ENCODE data around the gene LAMB1. TPM values are rescaled to one million over a fixed set of nuclear protein-coding genes. Genes with fewer than 3 reads are reported as not detected.
"Not testable (repeated sequence)": the region's sequence is repeated elsewhere in the genome, so short reads cannot be mapped to it uniquely, and the experiment has no call there.

LAMB1 gene
- total RNA-seq, 2 experiments from 2014 or later = not detected

- Mint-ChIP-seq H3K9me3 (no peaks in the 10 kb centered on the region), H3K36me3 (ENCODE audit: low read depth) (peaks cover 70% of the 10 kb centered on the region), H3K27me3 (no peaks in the 10 kb centered on the region), H3K4me1 (ENCODE audit: low read depth) (peaks cover 44% of the 10 kb centered on the region), H3K4me3 (no peak overlapping the region), H3K27ac (no peak overlapping the region)
- ChIA-PET POLR2A (no interaction called here), CTCF (no interaction called here)
- no peak for TF ChIP-seq CTCF (IDR thresholded peaks at IDR 0.05)
- peaks cover 6% of the 10 kb centered on the region for H3K4me1 ChIP-seq (ENCODE audit: insufficient read depth, low read length)
- intact Hi-C loops (cut with DNase I, micrococcal nuclease) = no loop called here
- H3K9me3 ChIP-seq (ENCODE audit: control insufficient read depth in 1 of 2, insufficient read depth in 1 of 2, low read length in 2 of 2) = no peaks in the 10 kb centered on the region
- peaks cover 3% of the 10 kb centered on the region for H3K36me3 ChIP-seq (ENCODE audit: insufficient read depth, low read length)
- H3K27me3 ChIP-seq (ENCODE audit: control insufficient read depth in 1 of 2, insufficient read depth in 2 of 2, low read length in 2 of 2) = no peaks in the 10 kb centered on the region
- H3K27ac ChIP-seq (ENCODE audit: low read depth in 1 of 2, low read length in 2 of 2) = no peak overlapping the region
- no peak overlapping the region for H3K4me3 ChIP-seq (ENCODE audit: low read length)
- DNase-seq (no peak), ATAC-seq (ENCODE audit: poor library complexity) (no peak)
Measured at GRCh38 chr7:107926481-107926880, 76.5 kb downstream of the LAMB1 start.

GRCh38 chr7:107924841-107925504, 78.0 kb downstream of the LAMB1 start:
- Mint-ChIP-seq H3K4me1 (ENCODE audit: low read depth) (peaks cover 54% of the 10 kb centered on the region), H3K36me3 (ENCODE audit: low read depth) (peaks cover 81% of the 10 kb centered on the region), H3K27me3 (no peaks in the 10 kb centered on the region), H3K27ac (peak overlapping the region; percentile 3), H3K4me3 (peak overlapping the region; percentile 5), H3K9me3 (no peaks in the 10 kb centered on the region)
- Histone ChIP-seq H3K27me3 (ENCODE audit: control insufficient read depth in 1 of 2, insufficient read depth in 2 of 2, low read length in 2 of 2) (no peaks in the 10 kb centered on the region), H3K27ac (ENCODE audit: low read depth in 1 of 2, low read length in 2 of 2) (no peak overlapping the region), H3K4me3 (ENCODE audit: low read length) (no peak overlapping the region), H3K9me3 (ENCODE audit: control insufficient read depth in 1 of 2, insufficient read depth in 1 of 2, low read length in 2 of 2) (no peaks in the 10 kb centered on the region), H3K4me1 (ENCODE audit: insufficient read depth, low read length) (peaks cover 6% of the 10 kb centered on the region), H3K36me3 (ENCODE audit: insufficient read depth, low read length) (peaks cover 12% of the 10 kb centered on the region)
- no peak for TF ChIP-seq CTCF (IDR thresholded peaks at IDR 0.05)
- POLR2A ChIA-PET = no interaction called here
- peak in 2 of 14 experiments; percentile 17 to 23 for DNase-seq
- peak; percentile 43 for ATAC-seq (ENCODE audit: poor library complexity)
- intact Hi-C loops (cut with DNase I, micrococcal nuclease) = loop anchor here in 1 of 2 experiments (2.0 kb wide), 1 partner anchor 14 kb away; no protein-coding TSS in a partner anchor
- CTCF ChIA-PET = no interaction called here

- intact Hi-C loops (cut with DNase I, micrococcal nuclease) = no loop called here
- ATAC-seq (ENCODE audit: poor library complexity) (no peak), DNase-seq (no peak)
- H3K27me3 Mint-ChIP-seq = no peaks in the 10 kb centered on the region
- H3K36me3 Mint-ChIP-seq (ENCODE audit: low read depth) = peaks cover 89% of the 10 kb centered on the region
- no peak overlapping the region for H3K27ac Mint-ChIP-seq
- ChIA-PET CTCF (no interaction called here), POLR2A (no interaction called here)
- H3K4me3 Mint-ChIP-seq = no peak overlapping the region
- H3K4me3 ChIP-seq (ENCODE audit: low read length) = no peak overlapping the region
- H3K4me1 Mint-ChIP-seq (ENCODE audit: low read depth) = peaks cover 60% of the 10 kb centered on the region
- H3K9me3 ChIP-seq (ENCODE audit: control insufficient read depth in 1 of 2, insufficient read depth in 1 of 2, low read length in 2 of 2) = no peaks in the 10 kb centered on the region
- peaks cover 33% of the 10 kb centered on the region for H3K36me3 ChIP-seq (ENCODE audit: insufficient read depth, low read length)
- TF ChIP-seq CTCF (IDR thresholded peaks at IDR 0.05) = no peak
- H3K27me3 ChIP-seq (ENCODE audit: control insufficient read depth in 1 of 2, insufficient read depth in 2 of 2, low read length in 2 of 2) = no peaks in the 10 kb centered on the region
- H3K27ac ChIP-seq (ENCODE audit: low read depth in 1 of 2, low read length in 2 of 2) = no peak overlapping the region
- peaks cover 6% of the 10 kb centered on the region for H3K4me1 ChIP-seq (ENCODE audit: insufficient read depth, low read length)
- H3K9me3 Mint-ChIP-seq = no peaks in the 10 kb centered on the region
Measured at GRCh38 chr7:107922886-107923285, 80.1 kb downstream of the LAMB1 start.

GRCh38 chr7:107921826-107922225, 81.1 kb downstream of the LAMB1 start:
- DNase-seq; CTCF ChIA-PET; H3K9me3 ChIP-seq (ENCODE audit: control insufficient read depth in 1 of 2, insufficient read depth in 1 of 2, low read length in 2 of 2); H3K27me3 ChIP-seq (ENCODE audit: control insufficient read depth in 1 of 2, insufficient read depth in 2 of 2, low read length in 2 of 2); H3K4me3 ChIP-seq (ENCODE audit: low read length); POLR2A ChIA-PET; ATAC-seq (ENCODE audit: poor library complexity); H3K4me1 ChIP-seq (ENCODE audit: insufficient read depth, low read length); intact Hi-C loops (cut with DNase I, micrococcal nuclease); H3K4me3 Mint-ChIP-seq; H3K9me3 Mint-ChIP-seq; H3K27me3 Mint-ChIP-seq; H3K27ac ChIP-seq (ENCODE audit: low read depth in 1 of 2, low read length in 2 of 2): not testable (repeated sequence)
- H3K27ac Mint-ChIP-seq = peak overlapping the region; percentile 34
- H3K36me3 Mint-ChIP-seq (ENCODE audit: low read depth) = peaks cover 92% of the 10 kb centered on the region
- H3K4me1 Mint-ChIP-seq (ENCODE audit: low read depth) = peaks cover 65% of the 10 kb centered on the region
- peaks cover 40% of the 10 kb centered on the region for H3K36me3 ChIP-seq (ENCODE audit: insufficient read depth, low read length)

Measured in CD4-positive, alpha-beta T cell (primary cell).